GM19467 (cell line): ENCODE data around the gene LMO7.
"Not testable (repeated sequence)": the region's sequence is repeated elsewhere in the genome, so short reads cannot be mapped to it uniquely, and the experiment has no call there.

Source experiments
- ATAC-seq: cut with Tn5 transposase; IDR thresholded peaks from one replicate; pipeline ENCODE4 v1.9.1; 2021; ENCODE audit warnings: mild to moderate bottlenecking, moderate library complexity; ENCODE audit not compliant: unreplicated experiment

LMO7 gene

DNA sequence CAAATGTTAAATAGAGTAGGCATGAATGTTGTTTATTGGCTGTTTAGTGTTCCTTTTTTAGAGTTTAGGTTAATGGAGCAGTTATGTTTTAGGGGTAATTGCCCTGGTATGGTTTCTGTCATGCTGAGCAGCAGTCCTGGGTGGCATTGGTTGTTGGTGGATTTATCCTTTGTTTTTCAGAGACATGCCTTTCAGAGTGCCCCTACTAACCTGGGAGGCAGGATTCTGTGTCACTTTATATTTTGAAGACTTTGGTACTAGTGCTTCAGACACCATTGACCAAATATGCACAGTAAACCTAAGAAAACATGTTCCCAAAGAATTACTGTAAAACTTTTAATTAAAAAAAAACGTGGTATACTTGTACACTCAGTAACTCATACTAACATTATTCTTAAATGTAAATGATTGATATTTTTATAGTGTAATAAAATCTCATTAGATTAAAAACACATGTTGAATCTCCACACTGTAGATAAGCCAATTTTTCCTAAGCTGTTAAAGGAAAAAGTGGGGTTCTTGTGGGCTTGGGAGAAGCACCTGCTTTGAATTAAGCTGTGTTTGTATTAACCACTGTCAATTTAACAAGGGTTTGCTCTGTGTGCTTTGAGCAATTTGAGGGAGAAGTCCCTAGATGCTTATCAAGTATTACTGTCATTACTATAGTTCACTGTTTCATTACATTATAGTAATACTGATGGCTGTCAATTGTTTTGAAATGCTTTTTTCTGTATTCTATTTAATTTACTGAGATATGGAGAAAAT, 133.2 kb downstream of the LMO7 start:
- ATAC-seq, result no peak

DNA sequence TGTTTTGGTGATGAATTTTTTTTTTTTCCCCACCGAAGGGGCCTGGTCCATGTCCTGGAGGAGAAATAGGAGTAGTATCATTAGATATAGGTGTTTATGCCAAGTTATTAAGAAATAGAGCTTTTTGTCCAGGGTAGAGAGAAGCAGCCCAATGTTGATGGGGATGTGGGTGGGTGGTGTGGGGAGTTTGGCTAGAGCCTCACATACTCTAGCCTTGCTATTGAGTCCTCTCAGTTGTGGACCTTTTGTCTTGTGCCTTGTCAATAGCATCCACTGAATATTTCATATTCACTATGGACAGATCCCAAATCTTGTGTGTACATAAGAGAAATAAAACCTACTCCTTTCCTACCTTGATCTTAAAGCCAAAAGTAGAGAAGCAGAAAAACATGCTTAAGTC, 134.0 kb downstream of the LMO7 start:
- ATAC-seq, result no peak

- ATAC-seq, result no peak
Measured at GRCh38 chr13:75770592-75771011, 134.5 kb downstream of the LMO7 start.

DNA sequence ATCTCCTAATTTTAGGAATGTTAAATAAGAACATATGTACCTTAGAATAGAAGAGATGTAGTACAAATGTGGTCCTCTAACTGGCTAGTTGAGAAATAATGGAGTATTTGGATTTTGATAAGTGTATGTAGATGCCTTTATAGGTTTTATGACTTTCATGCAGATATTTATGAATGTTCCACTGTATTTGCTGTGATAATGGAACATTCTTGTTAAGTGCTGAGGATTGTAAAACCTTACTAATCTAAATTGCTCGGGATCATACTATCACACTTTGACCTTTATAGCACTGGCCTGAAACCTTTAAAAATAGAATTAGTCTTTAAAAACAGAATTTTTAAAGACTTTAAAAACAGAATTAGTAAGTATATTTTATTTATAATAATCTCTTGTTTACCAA, 135.1 kb downstream of the LMO7 start:
- ATAC-seq, result no peak

DNA sequence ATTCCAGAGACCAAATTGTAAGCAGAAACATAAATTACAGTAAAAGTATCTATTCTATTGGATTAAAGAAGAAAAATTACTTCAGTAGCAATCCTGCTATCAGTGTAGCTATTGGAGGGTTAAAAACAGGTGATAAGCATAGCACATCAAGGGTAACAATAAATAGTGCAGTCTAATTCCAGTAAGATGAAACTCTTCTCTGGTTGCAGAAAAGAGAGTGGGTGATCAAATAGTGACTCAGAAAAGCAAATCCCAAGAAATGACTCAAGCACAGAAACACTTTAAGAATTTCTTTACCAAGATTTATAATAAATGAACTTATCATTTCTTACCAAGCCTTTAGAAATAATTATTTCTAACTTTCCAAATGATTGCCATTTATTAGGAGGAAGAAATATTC, 135.7 kb downstream of the LMO7 start:
- ATAC-seq, result no peak

- no peak for ATAC-seq
Measured at GRCh38 chr13:75774176-75774575, 138.0 kb downstream of the LMO7 start.

DNA sequence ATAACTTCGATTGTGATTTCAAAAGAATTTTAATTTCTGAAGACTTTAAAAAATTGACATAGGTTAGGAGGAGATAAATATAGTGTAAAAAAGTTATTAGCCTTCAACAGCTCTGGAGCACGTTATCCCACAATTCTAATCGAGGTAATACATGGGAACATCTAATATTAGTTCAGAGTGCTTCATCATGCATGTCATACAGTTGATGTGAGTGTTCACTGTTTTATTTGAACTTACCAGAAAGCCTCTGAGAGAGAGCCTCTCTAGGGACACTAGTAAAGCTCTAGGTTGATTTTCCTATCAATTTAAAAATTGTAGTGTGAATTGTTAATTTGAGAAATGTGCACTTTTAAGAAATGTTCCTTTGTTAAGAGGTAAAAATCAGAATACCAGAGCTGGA, 140.4 kb downstream of the LMO7 start:
- no peak for ATAC-seq

DNA sequence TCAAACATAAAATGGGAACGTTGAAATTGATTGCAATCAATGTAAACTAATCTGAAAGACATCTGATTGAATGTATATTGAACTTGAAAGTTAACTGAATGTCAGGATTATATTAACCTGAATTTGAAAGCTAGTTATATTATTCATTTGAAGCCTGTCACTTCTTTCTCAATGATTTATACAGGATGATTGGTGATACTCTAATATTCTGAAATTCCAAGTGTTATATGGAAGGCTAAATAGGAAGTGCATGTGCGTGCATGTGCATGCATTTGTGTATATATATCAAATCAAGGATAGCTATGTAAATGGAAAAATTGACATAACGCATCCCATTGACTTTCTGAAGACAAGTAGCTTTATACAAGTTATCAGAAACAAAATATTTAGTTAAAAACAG, 143.3 kb downstream of the LMO7 start:
- ATAC-seq, result no peak

- not testable (repeated sequence) for ATAC-seq
Measured at GRCh38 chr13:75780103-75780502, 144.0 kb downstream of the LMO7 start.

GRCh38 chr13:75782985-75783384, 146.9 kb downstream of the LMO7 start:
- ATAC-seq, result no peak

- no peak for ATAC-seq
Measured at GRCh38 chr13:75784003-75784402, 147.9 kb downstream of the LMO7 start.

DNA sequence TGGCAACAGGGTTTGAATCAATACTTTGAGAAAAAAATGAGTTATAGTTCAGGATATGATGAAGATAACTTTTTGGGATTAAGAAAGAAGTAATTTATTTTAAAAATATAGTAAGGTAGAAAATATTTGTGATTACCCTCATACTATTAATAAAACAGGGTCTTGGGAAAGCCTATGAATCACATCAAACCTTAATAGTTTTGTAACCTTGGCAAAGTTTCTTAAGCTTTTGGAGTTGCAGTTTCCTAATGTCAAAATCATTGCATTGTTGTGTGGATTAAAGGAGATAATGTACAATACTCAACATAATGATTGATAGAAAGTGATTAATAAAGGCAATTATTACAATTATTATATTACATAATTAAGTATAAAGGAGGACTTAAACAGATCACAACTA, 149.0 kb downstream of the LMO7 start:
- no peak for ATAC-seq

DNA sequence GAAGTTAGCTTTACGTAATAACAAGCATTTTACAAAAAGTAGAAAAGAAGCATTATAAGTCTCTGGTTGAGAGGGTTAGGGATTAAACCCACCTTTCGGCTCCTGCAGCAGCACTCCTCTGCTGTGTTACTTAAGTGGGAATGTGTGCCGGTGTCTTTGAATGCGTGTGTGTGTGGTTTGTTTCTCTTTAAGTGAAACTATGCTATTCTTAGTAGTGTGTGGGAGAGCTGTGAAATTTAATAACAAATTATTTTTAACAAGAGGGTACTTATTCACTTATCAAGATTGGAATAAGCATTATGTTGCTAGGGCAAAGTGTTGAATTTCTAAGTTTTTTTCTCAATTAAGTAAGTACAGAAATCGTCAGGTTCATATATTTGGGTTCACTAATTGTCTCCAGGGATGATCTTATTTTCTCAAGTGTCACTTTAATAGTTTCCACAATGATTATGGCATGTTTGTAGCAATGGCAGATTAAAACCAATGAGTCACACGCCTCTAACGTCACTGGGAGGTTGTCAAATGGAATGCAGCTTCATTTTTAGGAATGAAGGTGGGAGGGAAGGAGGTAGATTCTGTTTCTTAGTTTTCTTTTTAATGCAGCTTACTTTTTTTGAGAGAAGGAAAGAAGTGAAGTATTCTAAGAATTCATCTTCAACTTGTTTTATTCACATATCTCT, 151.3 kb downstream of the LMO7 start:
- ATAC-seq, result no peak

GRCh38 chr13:75788481-75788981, 152.4 kb downstream of the LMO7 start:
- ATAC-seq, result no peak

DNA sequence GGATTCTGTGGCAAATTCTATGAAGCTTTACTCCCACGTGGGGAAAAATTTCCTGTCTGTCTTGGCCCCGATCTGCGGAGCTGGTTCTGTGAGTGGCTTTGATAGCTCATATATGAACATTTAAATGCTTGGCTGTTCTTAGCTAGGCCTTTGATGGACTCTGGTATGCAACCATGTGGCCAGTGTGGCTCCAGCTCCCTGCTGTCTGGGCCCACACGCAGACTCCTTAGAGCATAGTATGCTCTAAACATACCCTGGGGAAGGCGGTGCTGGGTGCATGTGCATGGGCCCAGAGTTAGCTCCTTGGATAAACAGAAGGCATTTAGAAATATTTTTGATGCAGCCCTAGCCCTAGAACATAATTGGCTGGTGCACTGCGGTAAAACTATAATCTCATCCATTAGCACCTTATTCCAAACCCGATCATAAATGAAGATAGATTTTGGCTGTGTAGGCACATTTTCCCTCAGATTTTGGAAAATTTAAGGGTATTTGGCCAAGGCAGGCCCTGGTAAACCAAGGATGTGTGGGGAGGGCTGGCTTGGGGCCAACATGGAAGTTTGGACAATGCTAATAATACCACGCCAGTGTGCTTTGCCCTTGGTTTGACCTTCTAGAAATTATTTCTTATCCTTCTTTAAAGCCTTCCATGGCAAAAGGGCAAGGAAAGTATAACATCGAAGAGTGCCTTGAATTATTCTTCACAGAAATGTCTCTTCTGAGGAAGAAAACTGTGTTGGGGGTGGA, 153.5 kb downstream of the LMO7 start:
- no peak for ATAC-seq

GRCh38 chr13:75790198-75790970, 154.3 kb downstream of the LMO7 start:
- ATAC-seq, result no peak

DNA sequence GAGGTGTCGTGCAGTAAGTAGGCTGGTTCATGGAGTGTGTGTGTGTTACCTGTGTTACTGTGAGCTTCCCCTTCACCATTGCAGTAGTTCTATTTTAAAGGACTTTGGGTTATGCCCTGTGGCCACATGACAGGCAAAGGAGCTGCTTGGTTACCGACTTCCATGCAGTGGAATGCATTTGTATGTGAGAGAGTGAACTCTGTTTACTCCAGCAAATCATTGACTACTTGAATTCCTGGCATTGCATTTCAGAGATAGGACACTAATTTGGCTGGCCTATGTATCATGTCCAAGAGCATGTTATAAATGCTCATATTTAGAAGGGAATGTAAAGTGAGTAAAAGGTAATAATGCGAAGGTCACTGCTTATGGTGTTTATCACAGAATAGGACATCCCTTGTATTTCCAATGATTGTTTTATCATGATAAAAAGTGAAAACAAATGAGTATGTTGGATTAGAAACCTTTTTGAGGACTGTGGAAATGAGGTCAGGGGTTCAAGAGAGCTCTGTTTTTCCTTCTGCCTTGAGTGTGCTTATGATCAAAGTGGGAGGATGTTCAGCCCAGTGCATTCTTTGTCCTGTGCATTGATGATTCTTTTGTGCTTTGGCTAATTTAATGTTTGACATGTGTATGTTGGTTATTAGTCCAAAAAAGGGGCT, 156.5 kb downstream of the LMO7 start:
- no peak for ATAC-seq

- ATAC-seq, result not testable (repeated sequence)
Measured at GRCh38 chr13:75793188-75793567, 157.0 kb downstream of the LMO7 start.

GRCh38 chr13:75794663-75795062, 158.5 kb downstream of the LMO7 start:
- ATAC-seq, result no peak

DNA sequence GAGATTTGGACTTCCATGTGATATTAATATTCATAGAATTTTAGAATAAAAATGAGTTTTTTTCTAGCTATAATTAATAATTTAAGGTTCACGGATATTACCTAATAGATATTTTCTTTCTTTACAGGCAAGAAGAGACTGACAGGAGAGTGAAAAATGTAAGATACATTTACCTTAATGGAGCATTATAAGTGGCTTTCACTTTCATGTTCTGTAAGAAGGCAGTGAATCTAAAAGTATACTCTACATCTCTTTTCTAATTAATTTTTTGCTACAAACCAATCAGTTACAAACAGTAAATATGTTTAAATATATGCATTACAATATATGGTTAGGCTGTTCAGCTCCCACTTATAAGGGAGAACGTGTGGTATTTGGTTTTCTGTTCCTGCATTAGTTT, 159.1 kb downstream of the LMO7 start:
- ATAC-seq, result no peak
